HS-27A (cell line): ENCODE results near the gene KCNJ9.
"Not testable (repeated sequence)": the region's sequence is repeated elsewhere in the genome, so short reads cannot be mapped to it uniquely, and the experiment has no call there.

ENCODE experiments used
- DNase-seq: peaks from one replicate; pipeline ENCODE4 v3.0.0-alpha.2; 2012; ENCODE audit warnings: low read depth, missing footprints

KCNJ9 gene

GRCh38 chr1:160081261-160081936, at the start of gene KCNJ9:
Gene KCNJ9 (plus strand): TSS chr1:160081538. CDS start chr1:160084031, 2,493 bp downstream.
- no peak for DNase-seq

GRCh38 chr1:160032165-160032820, 49.0 kb upstream of the KCNJ9 start:
- no peak for DNase-seq

- no peak for DNase-seq
Measured at GRCh38 chr1:160040476-160040875, 40.9 kb upstream of the KCNJ9 start.

- DNase-seq = no peak
Measured at GRCh38 chr1:160043543-160043942, 37.8 kb upstream of the KCNJ9 start.

GRCh38 chr1:160045653-160046052, 35.7 kb upstream of the KCNJ9 start:
- DNase-seq = no peak

- DNase-seq = no peak
Measured at GRCh38 chr1:160046494-160047110, 34.7 kb upstream of the KCNJ9 start.

GRCh38 chr1:160047111-160047991, 34.0 kb upstream of the KCNJ9 start:
- DNase-seq = no peak

GRCh38 chr1:160048335-160048734, 33.0 kb upstream of the KCNJ9 start:
- no peak for DNase-seq

- no peak for DNase-seq
Measured at GRCh38 chr1:160049101-160049500, 32.2 kb upstream of the KCNJ9 start.

- DNase-seq = not testable (repeated sequence)
Measured at GRCh38 chr1:160050182-160050581, 31.2 kb upstream of the KCNJ9 start.

- DNase-seq = no peak
Measured at GRCh38 chr1:160050619-160051018, 30.7 kb upstream of the KCNJ9 start.

GRCh38 chr1:160052936-160053335, 28.4 kb upstream of the KCNJ9 start:
- no peak for DNase-seq

- DNase-seq = no peak
Measured at GRCh38 chr1:160053548-160054365, 27.6 kb upstream of the KCNJ9 start.

GRCh38 chr1:160056648-160057169, 24.6 kb upstream of the KCNJ9 start:
- no peak for DNase-seq

GRCh38 chr1:160058087-160058486, 23.3 kb upstream of the KCNJ9 start:
- no peak for DNase-seq

- DNase-seq = no peak
Measured at GRCh38 chr1:160061369-160062229, 19.7 kb upstream of the KCNJ9 start.

GRCh38 chr1:160062230-160062532, 19.2 kb upstream of the KCNJ9 start:
- DNase-seq = no peak

GRCh38 chr1:160063176-160063575, 18.2 kb upstream of the KCNJ9 start:
- no peak for DNase-seq

GRCh38 chr1:160064164-160064563, 17.2 kb upstream of the KCNJ9 start:
- no peak for DNase-seq

GRCh38 chr1:160064746-160065145, 16.6 kb upstream of the KCNJ9 start:
- no peak for DNase-seq
